GM12865 (cell line): ENCODE results near the gene NCL.

Experiments used
- DNase-seq: peaks from one replicate; pipeline ENCODE4 v3.0.0; 2010; ENCODE audit warnings: low read depth
- H3K4me3 ChIP-seq: 2 replicates; pipeline ENCODE4 v1.5.1; 2011; ENCODE audit warnings: mild to moderate bottlenecking, low read depth, low read length, control low read depth
- CTCF ChIP-seq: IDR thresholded peaks from 2 replicates; pipeline ENCODE4 v1.5.1; 2011; ENCODE audit warnings: low read length, control low read depth, low read depth, inconsistent platforms; ENCODE audit not compliant: insufficient read depth; ENCODE audit errors: missing control alignments

Gene NCL

DNA sequence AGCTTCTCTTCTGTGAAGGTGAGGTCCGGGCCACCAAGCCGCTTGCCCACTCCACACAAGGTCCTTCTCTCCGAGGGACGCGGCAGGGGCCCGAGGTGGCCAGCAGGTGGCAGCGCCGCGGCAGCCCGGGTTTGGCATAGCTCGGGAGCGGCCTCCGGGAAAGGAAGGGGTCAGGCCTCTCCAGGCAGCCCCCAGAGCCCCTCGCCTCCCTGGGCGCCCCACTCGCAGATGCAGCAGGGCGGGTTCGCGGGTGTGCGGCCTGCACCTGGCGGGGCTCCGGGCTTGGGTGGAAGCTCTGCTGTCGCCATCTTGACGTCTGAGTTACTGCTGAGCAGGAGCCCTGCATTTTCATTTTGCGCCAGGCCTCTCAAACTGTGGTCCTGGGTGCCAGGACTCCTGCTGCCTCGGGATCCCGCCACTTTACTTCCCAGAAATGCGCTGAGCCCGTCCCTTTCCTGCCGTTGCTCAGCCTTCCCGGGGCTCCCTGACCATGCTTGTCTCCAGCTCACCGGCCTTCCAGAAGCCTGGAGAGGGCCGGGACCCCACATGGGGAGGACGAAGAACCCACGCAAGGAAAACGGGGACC, 18.6 kb upstream of the NCL start:
- peak; percentile 95 for TF ChIP-seq CTCF
- peak; percentile 89 for DNase-seq
- H3K4me3 ChIP-seq = peak overlapping the region; percentile 73

GRCh38 chr2:231480781-231481180, 16.5 kb upstream of the NCL start:
- TF ChIP-seq CTCF = no peak
- no peak overlapping the region for H3K4me3 ChIP-seq
- DNase-seq = no peak

- no peak for TF ChIP-seq CTCF
- no peak overlapping the region for H3K4me3 ChIP-seq
- DNase-seq = no peak
Observed at GRCh38 chr2:231479455-231479854, 15.2 kb upstream of the NCL start.

DNA sequence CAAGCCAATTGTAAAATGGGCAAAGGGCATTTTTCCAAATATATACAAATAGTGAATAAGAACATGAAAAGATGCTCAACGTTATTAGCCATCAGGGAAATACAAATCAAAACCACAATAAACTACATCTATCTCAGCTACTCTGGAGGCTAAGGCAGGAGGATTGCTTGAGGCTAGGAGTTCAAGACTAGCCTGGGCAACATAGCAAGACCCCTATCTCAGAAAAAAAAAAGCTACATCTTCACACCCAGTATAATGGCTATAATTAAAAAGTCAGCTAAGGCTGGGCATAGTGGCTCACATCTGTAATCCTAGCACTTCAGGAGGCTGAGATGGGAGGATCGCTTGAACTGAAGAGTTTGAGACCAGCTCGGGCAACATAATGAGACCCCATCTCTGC, 12.6 kb upstream of the NCL start:
- no peak for TF ChIP-seq CTCF
- H3K4me3 ChIP-seq = no peak overlapping the region
- DNase-seq = no peak

DNA sequence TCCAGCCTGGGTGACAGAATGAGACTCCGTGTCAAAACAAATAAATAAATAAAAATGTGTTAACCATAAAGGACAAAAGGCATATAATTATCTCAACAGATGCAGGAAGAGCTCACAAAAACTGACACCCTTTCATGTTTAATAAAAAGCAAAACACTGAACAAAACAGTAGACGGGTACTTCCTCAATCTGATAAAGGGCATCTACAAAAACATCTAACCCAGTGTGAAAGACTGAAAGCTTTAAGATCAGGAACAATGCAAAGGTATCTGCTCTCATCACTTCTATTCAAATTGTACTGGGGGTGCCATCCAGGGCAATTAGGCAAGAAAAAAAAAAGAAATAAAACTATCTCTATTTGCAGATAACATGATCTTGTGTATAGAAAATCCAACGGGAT, 11.7 kb upstream of the NCL start:
- no peak overlapping the region for H3K4me3 ChIP-seq
- no peak for TF ChIP-seq CTCF
- no peak for DNase-seq

GRCh38 chr2:231472816-231473215, 8.5 kb upstream of the NCL start:
- no peak overlapping the region for H3K4me3 ChIP-seq
- TF ChIP-seq CTCF = no peak
- DNase-seq = no peak

GRCh38 chr2:231470246-231470900, 6.1 kb upstream of the NCL start:
- no peak for DNase-seq
- TF ChIP-seq CTCF = no peak
- no peak overlapping the region for H3K4me3 ChIP-seq
